ENCODE measurements around the gene S100B.

S100B gene

DNA sequence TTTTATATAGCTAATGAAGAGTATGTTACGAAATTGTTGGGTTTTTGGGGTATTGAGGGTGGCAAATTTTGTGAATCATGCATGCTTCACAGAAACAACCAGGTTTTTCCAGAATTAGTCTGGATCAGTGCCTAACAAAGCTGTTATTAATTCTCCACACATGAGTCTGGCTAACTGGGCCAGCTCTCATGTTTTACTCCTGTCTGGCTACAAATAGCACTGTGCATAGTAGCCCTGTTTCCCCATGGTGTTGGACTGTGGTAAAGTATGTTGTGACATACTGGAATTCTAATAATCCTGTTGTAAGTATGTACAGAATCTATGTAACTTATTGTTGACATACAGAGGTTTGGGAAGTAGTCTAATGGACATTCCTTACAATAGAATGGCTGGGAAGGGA lies 35.8 kb downstream of the S100B start:
- no peak overlapping the region for H3K4me3 ChIP-seq (ENCODE audit: low read length)
- DNase-seq (ENCODE audit: low read depth), result no peak
- TF ChIP-seq, protein P1, sequence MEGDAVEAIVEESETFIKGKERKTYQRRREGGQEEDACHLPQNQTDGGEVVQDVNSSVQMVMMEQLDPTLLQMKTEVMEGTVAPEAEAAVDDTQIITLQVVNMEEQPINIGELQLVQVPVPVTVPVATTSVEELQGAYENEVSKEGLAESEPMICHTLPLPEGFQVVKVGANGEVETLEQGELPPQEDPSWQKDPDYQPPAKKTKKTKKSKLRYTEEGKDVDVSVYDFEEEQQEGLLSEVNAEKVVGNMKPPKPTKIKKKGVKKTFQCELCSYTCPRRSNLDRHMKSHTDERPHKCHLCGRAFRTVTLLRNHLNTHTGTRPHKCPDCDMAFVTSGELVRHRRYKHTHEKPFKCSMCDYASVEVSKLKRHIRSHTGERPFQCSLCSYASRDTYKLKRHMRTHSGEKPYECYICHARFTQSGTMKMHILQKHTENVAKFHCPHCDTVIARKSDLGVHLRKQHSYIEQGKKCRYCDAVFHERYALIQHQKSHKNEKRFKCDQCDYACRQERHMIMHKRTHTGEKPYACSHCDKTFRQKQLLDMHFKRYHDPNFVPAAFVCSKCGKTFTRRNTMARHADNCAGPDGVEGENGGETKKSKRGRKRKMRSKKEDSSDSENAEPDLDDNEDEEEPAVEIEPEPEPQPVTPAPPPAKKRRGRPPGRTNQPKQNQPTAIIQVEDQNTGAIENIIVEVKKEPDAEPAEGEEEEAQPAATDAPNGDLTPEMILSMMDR (conservative IDR thresholded peaks at IDR 0.05; ENCODE audit: low read depth, low read length), result no peak

- TF ChIP-seq, protein P1 (conservative IDR thresholded peaks at IDR 0.05; ENCODE audit: low read depth, low read length), result no peak
- DNase-seq (ENCODE audit: low read depth), result no peak
- H3K4me3 ChIP-seq (ENCODE audit: low read length), result no peak overlapping the region
Measured at GRCh38 chr21:46568562-46568961, 36.3 kb downstream of the S100B start.

DNA sequence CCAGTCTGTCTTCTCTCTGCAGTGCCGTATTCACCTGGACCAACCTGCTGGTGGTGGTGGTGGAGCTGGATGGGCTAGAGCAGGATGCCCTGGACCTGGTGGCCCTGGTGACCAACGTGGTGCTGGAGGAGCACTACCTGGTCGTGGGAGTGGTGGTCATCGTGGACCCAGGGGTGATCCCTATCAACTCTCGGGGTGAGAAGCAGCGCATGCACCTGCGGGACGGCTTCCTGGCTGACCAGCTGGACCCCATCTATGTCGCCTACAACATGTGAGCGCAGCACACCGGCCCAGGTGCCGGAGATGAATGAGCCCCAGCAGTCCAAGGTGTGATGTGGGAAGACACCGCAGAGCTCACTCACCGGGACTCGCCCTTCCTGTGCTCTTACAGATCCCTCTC lies 37.5 kb downstream of the S100B start:
- H3K4me3 ChIP-seq (ENCODE audit: low read length), result no peak overlapping the region
- TF ChIP-seq, protein P1 (conservative IDR thresholded peaks at IDR 0.05; ENCODE audit: low read depth, low read length), result no peak
- no peak for DNase-seq (ENCODE audit: low read depth)

GRCh38 chr21:46564391-46564790 lies 40.5 kb downstream of the S100B start:
- TF ChIP-seq, protein P1 (conservative IDR thresholded peaks at IDR 0.05; ENCODE audit: low read depth, low read length), result no peak
- DNase-seq (ENCODE audit: low read depth), result no peak
- no peak overlapping the region for H3K4me3 ChIP-seq (ENCODE audit: low read length)

- DNase-seq (ENCODE audit: low read depth), result no peak
- TF ChIP-seq, protein P1 (conservative IDR thresholded peaks at IDR 0.05; ENCODE audit: low read depth, low read length), result no peak
- H3K4me3 ChIP-seq (ENCODE audit: low read length), result no peak overlapping the region
Measured at GRCh38 chr21:46562964-46563607, 41.8 kb downstream of the S100B start.

DNA sequence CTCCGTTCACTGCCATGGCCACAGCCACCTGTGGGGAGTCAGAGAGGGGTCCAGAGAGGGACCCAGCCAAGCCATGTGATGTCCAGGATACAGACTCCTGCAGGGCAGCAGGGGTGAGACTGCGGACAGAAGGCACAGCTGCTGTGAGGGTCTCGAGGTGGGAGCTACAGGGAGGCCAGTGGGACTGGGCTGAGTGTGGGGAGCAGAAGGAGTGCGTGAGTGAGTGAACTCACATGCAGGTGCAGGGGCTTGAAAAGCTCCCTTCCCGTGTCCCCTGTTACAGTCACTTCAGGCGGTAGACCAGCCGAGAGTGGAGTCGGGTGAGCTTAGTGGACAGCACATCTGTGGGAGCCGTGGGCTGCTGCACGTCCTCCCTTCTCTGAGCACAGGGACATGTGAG lies 42.4 kb downstream of the S100B start:
- no peak for DNase-seq (ENCODE audit: low read depth)
- TF ChIP-seq, protein P1 (conservative IDR thresholded peaks at IDR 0.05; ENCODE audit: low read depth, low read length), result no peak
- no peak overlapping the region for H3K4me3 ChIP-seq (ENCODE audit: low read length)

- TF ChIP-seq, protein P1 (conservative IDR thresholded peaks at IDR 0.05; ENCODE audit: low read depth, low read length), result no peak
- H3K4me3 ChIP-seq (ENCODE audit: low read length), result no peak overlapping the region
- no peak for DNase-seq (ENCODE audit: low read depth)
Measured at GRCh38 chr21:46561445-46562090, 43.3 kb downstream of the S100B start.
